Erythroblast (primary cell): Measurements from ENCODE around the gene FILIP1L.

Experiments
- GATA1 ChIP-seq: IDR thresholded peaks from 2 replicates; pipeline ENCODE4 v1.6.1; 2011; ENCODE audit warnings: low read depth, mild to moderate bottlenecking, control low read depth, low read length, moderate library complexity
- POLR2A ChIP-seq: IDR thresholded peaks from 2 replicates; pipeline ENCODE4 v1.6.1; 2011; ENCODE audit warnings: mild to moderate bottlenecking, low read length

DNA sequence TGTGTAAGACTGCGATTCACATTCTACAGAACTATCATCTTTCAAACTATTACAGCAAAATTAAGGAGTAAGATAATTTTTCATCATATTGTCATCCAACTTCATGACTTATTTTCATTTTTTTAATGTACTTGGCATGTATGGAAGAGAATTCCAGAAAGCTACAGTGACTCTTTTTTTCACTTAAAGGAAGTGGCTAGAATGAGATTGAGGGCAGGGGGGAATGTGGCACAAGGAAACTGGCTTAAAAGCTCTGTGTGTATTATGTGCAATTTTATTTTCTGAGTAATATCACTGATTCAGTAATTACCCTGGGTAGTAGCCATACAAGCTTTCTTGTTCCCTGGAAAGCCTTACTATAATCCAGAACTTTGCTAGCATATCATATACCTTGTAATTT lies 94.6 kb downstream of the FILIP1L start:
- TF ChIP-seq POLR2A (no peak), GATA1 (no peak)
